Measurements from ENCODE around the gene STT3B.

Gene STT3B

GRCh38 chr3:31488475-31489017, 44.2 kb upstream of the STT3B start:
- Histone ChIP-seq H3K4me2 (ENCODE audit: low read depth, low read length) (no peak overlapping the region), H3F3A (ENCODE audit: insufficient read depth, low read length) (no peaks in the 10 kb centered on the region), H3K4me1 (ENCODE audit: low read length) (no peaks in the 10 kb centered on the region), H3K9me2 (replicated peaks; ENCODE audit: insufficient read depth, low read length) (no peaks in the 10 kb centered on the region), H3K27ac (ENCODE audit: low read length) (no peak overlapping the region), H3K79me2 (ENCODE audit: low read length) (no peaks in the 10 kb centered on the region), H3K9ac (ENCODE audit: low read length) (no peak overlapping the region), H3K27me3 (replicated peaks; ENCODE audit: insufficient read depth, low read length) (no peaks in the 10 kb centered on the region), H2AFZ (ENCODE audit: low read length) (no peak overlapping the region), H3K36me3 (replicated peaks; ENCODE audit: insufficient read depth, low read length) (no peaks in the 10 kb centered on the region), H3K9me3 (replicated peaks; ENCODE audit: insufficient read depth, low read length) (no peaks in the 10 kb centered on the region), H4K20me1 (ENCODE audit: insufficient read depth, low read length) (no peaks in the 10 kb centered on the region), H3K4me3 (ENCODE audit: low read length) (no peak overlapping the region)
- TF ChIP-seq EZH2 (optimal IDR thresholded peaks at IDR 0.05; ENCODE audit: low read depth, low read length) (no peak), EZH2phosphoT487 (IDR thresholded peaks at IDR 0.05; ENCODE audit: low read length) (no peak)
- TF ChIP-seq, protein P1, sequence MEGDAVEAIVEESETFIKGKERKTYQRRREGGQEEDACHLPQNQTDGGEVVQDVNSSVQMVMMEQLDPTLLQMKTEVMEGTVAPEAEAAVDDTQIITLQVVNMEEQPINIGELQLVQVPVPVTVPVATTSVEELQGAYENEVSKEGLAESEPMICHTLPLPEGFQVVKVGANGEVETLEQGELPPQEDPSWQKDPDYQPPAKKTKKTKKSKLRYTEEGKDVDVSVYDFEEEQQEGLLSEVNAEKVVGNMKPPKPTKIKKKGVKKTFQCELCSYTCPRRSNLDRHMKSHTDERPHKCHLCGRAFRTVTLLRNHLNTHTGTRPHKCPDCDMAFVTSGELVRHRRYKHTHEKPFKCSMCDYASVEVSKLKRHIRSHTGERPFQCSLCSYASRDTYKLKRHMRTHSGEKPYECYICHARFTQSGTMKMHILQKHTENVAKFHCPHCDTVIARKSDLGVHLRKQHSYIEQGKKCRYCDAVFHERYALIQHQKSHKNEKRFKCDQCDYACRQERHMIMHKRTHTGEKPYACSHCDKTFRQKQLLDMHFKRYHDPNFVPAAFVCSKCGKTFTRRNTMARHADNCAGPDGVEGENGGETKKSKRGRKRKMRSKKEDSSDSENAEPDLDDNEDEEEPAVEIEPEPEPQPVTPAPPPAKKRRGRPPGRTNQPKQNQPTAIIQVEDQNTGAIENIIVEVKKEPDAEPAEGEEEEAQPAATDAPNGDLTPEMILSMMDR (IDR thresholded peaks at IDR 0.05; ENCODE audit: low read length): no peak
- DNase-seq: no peak

- no peaks in the 10 kb centered on the region for H3K27me3 ChIP-seq (replicated peaks; ENCODE audit: insufficient read depth, low read length)
- H3K9me2 ChIP-seq (replicated peaks; ENCODE audit: insufficient read depth, low read length): no peaks in the 10 kb centered on the region
- no peak overlapping the region for H3K27ac ChIP-seq (ENCODE audit: low read length)
- no peaks in the 10 kb centered on the region for H3K4me1 ChIP-seq (ENCODE audit: low read length)
- H3K9ac ChIP-seq (ENCODE audit: low read length): no peak overlapping the region
- no peaks in the 10 kb centered on the region for H3K79me2 ChIP-seq (ENCODE audit: low read length)
- H2AFZ ChIP-seq (ENCODE audit: low read length): no peak overlapping the region
- H3K4me3 ChIP-seq (ENCODE audit: low read length): no peak overlapping the region
- TF ChIP-seq EZH2 (optimal IDR thresholded peaks at IDR 0.05; ENCODE audit: low read depth, low read length): no peak
- TF ChIP-seq, protein P1 (IDR thresholded peaks at IDR 0.05; ENCODE audit: low read length): no peak
- no peak for TF ChIP-seq EZH2phosphoT487 (IDR thresholded peaks at IDR 0.05; ENCODE audit: low read length)
- no peak for DNase-seq
- H3F3A ChIP-seq (ENCODE audit: insufficient read depth, low read length): no peaks in the 10 kb centered on the region
- no peaks in the 10 kb centered on the region for H3K36me3 ChIP-seq (replicated peaks; ENCODE audit: insufficient read depth, low read length)
- H3K9me3 ChIP-seq (replicated peaks; ENCODE audit: insufficient read depth, low read length): 0 out of 2 replicates have a peak, but pooled peaks cover 2% of the 10 kb centered on the region
- H3K4me2 ChIP-seq (ENCODE audit: low read depth, low read length): no peak overlapping the region
- H4K20me1 ChIP-seq (ENCODE audit: insufficient read depth, low read length): no peaks in the 10 kb centered on the region
Measured at GRCh38 chr3:31490502-31490901, 42.2 kb upstream of the STT3B start.

DNA sequence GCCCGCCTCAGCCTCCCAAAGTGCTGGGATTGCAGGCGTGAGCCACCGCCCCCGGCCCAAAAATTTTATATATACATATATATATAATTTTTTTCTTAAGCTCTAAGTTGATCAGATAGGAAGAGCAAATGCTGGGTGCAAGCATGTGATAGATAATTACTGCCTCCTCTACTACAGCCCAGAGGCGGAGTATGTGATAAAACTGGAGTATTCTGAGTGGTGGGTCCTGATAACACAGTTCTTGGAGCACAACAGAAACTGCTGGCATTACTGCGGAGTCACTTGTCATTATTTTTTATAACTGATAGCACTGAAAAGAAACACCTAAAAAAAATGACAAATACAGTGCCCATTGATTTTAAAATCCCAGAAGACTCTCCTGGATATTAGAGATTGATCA, 41.1 kb upstream of the STT3B start:
- Histone ChIP-seq H3K27ac (ENCODE audit: low read length) (no peak overlapping the region), H3K9ac (ENCODE audit: low read length) (no peak overlapping the region), H4K20me1 (ENCODE audit: insufficient read depth, low read length) (no peaks in the 10 kb centered on the region), H3K79me2 (ENCODE audit: low read length) (no peaks in the 10 kb centered on the region), H3K27me3 (replicated peaks; ENCODE audit: insufficient read depth, low read length) (no peaks in the 10 kb centered on the region), H3K4me3 (ENCODE audit: low read length) (no peak overlapping the region), H3F3A (ENCODE audit: insufficient read depth, low read length) (no peaks in the 10 kb centered on the region), H2AFZ (ENCODE audit: low read length) (no peak overlapping the region), H3K9me3 (replicated peaks; ENCODE audit: insufficient read depth, low read length) (0 out of 2 replicates have a peak, but pooled peaks cover 2% of the 10 kb centered on the region), H3K4me2 (ENCODE audit: low read depth, low read length) (no peak overlapping the region), H3K4me1 (ENCODE audit: low read length) (no peaks in the 10 kb centered on the region), H3K36me3 (replicated peaks; ENCODE audit: insufficient read depth, low read length) (no peaks in the 10 kb centered on the region), H3K9me2 (replicated peaks; ENCODE audit: insufficient read depth, low read length) (no peaks in the 10 kb centered on the region)
- DNase-seq: no peak
- TF ChIP-seq EZH2phosphoT487 (IDR thresholded peaks at IDR 0.05; ENCODE audit: low read length): no peak
- no peak for TF ChIP-seq EZH2 (optimal IDR thresholded peaks at IDR 0.05; ENCODE audit: low read depth, low read length)
- TF ChIP-seq, protein P1 (IDR thresholded peaks at IDR 0.05; ENCODE audit: low read length): no peak
